HG03378 (cell line): ENCODE data around the gene ARNT2.
"Not testable (repeated sequence)": the region's sequence is repeated elsewhere in the genome, so short reads cannot be mapped to it uniquely, and the experiment has no call there.

Experiments
- ATAC-seq: cut with Tn5 transposase; IDR thresholded peaks from one replicate; pipeline ENCODE4 v1.9.1; 2021; ENCODE audit warnings: mild to moderate bottlenecking, moderate library complexity; ENCODE audit not compliant: unreplicated experiment

The ARNT2 gene

DNA sequence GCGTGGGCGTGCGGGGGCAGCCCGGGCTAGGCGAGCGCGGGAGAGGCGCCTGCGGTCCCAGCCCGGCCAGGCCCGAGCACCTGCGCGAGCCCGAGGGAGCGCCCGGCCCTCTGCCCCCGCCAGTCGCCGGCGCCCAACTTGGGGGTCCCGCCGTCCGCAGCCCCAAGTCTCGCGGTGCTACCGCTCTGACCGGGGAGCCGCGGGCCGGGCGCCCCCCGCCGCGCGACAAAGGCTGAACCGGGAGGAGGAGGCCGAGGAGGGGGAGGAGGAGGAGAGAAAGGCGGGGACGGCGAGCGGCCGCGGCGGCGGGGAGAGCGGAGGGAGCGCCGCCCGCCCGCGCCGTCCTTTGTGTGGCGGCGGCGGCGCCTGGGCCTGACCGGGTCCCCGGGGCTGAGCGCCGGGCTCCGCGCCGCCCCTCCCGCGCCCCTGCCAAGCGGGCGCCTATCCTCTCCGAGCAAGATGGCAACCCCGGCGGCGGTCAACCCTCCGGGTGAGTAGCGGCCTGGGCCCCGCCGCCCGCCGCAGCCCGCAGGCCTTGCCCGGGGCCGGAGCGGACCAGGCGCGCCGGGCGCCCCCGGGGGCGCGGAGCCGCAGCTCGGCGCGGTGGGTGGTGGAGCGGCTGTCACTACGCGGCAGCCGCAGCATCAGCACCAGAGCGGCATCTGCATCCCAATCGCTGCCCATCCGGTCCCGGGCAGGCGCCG lies at the start of gene ARNT2:
Gene ARNT2, plus strand, starts transcription at position 326 of the 704 bp plus-strand sequence. Its CDS starts 134 bp downstream, at position 460.
- no peak for ATAC-seq

DNA sequence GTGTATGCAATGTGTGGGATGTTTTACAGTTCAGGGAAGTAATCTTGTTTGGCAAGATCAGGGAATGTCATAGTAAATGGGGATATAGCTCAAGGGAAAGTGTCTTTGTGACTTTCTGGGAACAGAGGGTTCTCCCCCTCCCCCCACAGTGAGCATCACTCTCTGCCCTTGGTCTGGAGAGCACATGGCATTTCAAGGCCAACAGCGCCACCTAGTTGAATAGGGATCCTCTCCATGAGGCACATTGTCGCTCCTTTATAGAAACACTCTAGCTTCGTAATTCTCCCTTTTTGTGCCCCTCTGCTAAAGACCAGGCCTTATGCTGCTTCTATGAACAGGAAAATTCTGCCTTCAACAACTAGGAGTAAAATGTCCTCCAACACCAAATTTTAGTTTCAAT lies 37.1 kb upstream of the ARNT2 start:
- ATAC-seq = no peak

DNA sequence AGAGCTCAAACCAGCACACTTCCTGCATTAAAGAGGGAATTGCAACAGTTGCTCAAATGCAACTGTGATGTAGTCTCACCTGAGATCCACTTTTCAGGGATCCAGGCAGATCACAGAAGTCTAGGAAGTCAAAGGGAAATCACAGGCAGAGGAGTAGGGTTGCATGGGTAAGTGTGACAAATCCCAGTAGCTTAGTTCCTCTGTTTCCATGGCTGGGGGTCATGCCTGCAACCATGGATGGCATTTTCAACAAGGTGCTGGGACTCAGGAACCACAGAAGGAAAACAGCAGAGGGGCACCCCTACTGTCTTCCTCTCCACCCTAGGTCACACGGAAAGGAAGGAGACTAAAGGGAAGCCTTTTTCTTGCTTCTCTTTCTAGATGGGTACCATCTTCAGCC lies 36.5 kb upstream of the ARNT2 start:
- ATAC-seq = no peak

DNA sequence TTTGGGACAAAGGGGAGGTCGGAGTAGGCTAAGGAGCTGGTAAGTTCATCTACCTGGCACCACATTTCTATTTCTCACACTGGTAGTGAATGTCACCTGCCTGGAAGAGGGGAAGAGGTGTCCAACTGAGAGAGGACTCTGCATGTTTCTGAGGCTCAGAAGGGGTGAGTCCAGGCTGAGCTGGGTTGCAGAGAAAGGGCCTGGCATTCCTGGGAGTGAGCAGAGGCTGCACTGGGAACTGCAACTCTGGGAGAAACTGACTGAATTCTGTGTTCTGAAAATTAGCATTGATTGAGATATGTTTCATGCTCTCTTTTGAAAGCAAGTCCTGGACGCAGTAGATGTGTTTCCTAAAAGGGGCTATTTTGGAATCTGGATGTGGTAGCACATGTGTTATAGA lies 32.3 kb upstream of the ARNT2 start:
- no peak for ATAC-seq

DNA sequence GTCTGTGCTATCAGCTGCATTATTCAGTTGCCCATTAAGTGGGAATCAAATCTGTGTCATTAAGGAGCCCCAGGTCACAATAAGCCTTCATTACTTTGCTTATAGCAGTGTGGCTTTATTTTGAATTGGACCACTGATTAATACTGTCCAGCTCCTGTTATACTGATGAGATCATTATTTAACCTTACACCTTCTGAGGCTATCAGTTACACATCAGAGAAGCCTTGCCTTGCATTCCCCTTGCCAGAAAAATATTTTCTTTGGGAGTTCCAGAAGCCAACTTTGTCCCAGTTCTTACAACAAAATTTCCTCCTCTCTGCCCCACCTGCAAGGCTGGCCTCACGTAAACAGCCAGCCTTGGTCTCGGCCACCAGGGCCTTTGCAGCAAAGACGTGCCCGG lies 29.7 kb upstream of the ARNT2 start:
- ATAC-seq = no peak

DNA sequence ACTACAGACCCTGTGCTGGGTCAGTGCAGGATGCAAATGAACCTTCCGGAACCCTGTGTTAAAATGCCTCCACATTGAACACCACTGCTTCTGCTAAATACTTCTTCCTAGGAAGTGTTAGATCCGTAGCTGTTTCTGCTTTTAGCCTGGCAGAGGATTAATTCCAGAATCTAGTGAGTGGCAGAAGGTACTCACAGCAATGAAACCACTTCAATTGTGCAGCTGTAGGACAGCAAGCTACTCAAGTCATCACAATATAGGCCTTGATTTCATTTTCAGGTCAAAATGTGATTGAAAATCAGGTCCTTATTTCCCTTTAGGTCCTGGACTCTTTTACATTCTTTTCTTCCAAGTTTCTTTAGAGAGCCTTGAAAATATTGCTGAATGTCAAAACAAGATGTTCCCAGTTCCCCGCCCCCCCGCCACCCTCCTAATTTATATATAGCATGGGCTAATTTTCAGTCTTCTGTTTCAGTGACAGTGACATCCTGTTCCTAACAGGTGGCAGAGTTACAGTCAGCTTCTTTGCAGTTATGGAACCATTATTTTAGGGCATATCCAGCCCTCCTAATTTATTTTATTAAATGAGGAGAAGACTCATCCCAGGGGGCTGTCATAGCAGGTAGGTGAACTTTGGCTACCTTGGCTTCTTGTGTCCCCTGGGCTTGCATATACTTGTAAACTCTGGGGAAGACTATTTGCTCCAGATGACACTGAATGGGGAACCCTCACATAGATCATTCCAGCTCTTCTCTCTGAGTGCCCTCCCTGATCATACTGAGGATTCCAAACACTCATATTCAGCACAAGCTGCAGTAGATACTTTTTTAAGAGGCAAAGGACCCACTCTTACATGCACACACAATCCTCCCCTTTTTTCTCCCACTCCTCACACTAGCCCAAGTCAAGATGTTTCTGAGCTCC lies 28.0 kb upstream of the ARNT2 start:
- ATAC-seq = no peak

DNA sequence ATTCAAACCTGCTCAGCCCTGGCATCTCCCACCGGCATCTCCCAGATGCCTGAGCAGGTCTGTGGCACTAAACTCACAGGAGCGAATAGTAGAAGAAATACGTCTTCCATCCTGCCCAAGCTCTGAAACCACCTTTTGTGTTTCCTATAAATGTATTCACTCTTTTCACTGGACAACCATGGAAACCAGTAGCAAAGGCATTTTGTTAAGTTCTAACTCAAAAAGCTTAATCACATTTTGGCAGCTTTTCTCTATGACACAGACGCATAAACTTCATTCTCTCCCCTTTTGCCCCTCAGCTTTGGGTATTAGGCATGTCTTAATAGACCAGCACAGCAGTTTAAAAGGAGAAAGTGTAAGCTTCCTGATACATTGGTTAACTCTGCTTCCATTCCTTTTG lies 24.5 kb upstream of the ARNT2 start:
- ATAC-seq = no peak

DNA sequence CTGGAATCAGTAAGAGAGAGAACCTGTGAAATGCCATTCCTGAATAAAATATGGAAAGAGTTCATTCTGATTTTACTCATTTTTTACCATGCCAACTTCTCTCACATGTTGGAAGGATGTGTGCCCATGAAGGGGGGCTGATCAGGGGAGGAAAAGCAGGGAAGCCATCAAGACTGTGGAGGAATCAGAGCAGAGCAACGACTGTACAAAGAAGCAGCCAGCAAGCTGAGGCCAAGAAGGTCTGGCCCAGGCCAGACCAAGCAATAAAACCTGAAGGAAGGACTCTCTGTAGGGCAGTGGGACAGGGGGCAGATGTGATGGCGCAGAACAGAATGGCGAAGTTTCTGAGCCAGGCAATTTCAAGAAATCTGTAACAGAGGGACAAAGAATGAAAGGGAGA lies 24.0 kb upstream of the ARNT2 start:
- ATAC-seq = no peak

DNA sequence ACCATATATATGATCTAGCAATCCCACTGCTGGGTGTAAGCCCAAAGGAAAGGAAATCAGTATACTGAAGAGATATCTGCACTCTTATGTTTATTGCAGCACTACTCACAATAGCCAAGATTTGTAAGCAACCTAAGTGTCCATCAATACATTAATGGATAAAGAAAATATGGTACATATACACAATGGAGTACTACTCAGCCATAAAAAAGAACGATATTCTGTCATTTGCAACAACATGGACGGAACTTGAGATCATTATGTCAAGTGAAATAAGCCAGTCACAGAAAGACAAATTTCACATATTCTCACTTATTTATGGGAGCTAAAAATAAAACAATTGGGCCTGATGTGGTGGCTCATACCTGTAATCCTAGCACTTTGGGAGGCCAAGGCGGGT lies 21.9 kb upstream of the ARNT2 start:
- no peak for ATAC-seq

DNA sequence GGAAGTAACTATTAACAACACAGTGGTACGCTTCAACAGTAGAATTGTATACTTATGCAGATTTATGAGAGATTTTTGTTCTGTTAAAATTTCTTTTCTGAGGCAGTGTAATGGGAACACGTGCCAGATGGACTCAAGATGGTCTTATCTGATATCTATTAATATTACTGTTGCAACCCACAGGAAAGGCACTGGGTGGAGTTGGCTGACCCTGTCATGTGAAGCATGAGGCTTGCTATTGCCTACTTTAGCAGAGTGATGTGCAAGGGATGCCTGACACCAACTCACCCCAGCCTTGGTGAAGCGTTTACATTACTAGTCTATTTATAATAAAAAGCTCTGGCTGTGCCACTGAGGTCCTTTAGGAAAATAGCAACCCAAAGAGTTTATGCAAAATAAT lies 19.8 kb upstream of the ARNT2 start:
- ATAC-seq = no peak

DNA sequence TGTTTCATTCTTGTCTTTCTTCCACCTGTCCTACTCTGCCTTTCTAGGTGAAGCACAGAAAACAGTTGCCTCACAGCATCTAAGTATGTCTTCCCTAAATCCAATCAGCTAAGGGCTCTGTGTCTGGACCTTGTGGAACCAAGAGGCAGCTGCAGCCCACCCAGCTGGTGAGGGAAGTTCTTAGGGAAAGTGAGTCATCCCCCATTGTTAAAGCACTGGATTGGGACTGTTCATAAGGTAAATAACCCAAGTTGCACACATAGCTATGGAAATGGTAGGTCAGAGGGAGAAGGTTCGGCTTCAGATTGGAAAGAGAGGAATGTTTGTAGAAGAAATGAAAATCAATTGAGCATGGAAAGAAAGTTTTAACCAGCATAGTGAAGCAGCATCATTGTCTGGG lies 18.0 kb upstream of the ARNT2 start:
- no peak for ATAC-seq

DNA sequence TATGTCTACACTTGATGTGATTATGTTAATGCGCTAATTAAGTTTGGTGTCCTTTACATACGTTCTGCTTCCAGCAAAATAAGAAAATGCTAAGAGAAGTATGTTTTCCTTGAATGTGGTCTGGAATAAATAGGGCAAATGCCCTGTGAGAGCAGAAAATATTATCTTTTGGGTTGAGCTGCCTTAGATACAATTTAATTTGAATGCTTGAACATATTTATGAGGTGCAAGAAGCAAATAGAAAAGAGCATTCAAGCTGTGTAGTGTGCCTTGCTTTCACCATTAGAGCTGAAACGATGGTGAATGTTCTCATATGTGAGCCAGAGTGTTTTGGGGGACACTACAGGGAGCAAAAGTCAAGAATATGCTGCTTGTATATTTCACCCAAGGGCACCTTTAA lies 15.9 kb upstream of the ARNT2 start:
- ATAC-seq = no peak

DNA sequence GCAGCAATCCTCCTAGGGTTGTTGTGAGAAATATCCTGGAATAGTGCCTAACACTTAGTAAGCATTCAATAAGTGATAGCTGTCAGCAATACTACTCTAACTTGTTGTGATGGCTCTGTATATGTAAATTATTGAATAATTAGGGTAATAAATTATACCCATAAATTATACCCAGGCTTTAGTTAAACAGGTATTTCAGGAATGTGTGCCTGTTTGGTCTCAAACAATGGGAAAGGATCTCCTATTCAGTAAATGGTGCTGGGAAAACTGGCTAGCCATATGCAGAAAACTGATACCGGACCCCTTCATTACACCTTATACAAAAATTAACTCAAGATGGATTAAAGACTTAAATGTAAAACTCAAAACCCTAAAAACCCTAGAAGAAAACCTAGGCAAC lies 14.8 kb upstream of the ARNT2 start:
- no peak for ATAC-seq

DNA sequence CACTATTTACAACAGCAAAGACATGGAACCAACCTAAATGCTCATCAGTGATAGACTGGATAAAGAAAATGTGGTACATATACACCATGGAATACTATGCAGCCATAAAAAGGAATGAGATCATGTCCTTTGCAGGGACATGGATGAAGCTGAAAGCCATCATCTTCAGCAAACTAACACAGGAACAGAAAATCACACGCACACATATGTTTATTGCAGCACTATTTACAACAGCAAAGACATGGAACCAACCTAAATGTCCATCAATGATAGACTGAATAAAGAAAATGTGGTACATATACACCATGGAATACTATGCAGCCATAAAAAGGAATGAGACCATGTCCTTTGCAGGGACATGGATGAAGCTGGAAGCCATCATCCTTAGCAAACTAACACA lies 13.2 kb upstream of the ARNT2 start:
- not testable (repeated sequence) for ATAC-seq

DNA sequence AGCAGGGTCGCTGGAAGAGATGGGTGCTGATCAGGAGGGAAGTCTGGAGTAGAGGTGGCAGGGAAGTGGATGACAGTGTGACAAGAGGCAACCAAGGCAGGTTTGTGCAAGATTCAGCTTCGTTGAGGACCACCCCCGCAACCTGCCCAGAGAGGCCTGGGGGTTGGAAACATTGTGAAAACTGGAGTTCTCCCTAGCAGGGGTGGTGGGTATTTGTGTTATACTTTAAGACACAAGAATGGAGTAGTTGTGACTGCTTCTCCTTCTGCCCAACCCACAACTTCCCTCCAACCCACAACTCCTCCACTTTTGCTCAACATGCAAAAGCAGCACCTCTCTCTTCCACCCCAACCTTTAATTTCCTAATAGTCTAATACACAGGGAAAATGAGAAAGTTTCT lies 8.6 kb upstream of the ARNT2 start:
- ATAC-seq = no peak

DNA sequence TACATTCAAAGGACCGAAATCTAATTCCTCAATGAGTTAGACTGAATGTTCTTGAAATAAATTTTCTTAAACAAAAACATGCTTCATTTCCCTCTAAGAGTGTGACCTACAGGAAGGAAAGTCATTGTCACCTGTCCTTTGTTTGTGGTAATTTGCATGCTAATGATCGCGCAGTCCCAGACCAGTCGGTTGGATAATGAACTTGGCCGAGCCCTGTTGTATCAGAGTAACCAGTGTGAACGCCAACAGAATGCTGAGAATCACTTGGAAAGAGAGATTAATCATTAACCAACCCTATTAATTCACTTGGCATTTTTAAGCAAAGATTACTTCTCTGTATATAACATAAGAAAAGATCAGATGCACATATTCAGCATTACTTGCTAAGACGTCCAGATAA lies 8.1 kb upstream of the ARNT2 start:
- no peak for ATAC-seq

DNA sequence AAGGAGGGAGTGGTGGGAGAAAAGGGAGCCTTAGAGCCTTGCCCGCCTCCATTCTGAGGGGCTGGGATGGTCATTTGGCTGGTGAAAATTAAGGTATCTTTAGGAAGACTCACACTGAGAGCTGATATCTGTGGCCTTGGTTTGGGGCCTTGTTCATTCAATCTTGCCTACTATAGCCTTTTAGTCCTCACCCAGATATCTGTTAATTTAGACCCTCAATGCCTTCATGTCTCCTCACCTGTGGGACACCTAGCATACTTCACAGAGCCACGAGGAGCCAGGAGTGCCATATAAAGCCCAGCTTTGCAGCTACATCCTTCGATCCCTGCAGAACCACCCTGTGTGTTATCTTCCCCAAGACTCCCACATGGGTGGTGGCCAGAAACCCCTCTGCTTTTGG lies 4.7 kb upstream of the ARNT2 start:
- no peak for ATAC-seq

DNA sequence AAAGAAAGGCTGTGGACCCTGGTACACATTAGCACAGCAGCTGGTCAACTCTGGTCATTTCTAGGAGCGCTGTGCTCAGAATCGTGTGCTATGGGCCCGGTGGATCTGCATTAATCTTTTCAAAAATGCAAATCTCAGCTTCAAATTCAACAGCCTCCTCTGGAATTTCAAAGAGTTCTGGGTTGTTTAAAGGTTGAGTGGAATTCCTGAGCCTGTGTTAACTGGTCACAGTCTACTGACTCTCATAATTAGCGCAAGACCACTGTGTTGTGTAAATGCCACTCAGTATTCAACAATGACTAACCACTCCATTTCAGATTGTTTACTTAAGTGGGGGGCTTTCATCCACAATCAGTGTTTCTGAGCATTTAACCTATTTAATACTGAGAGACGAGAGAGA lies 2.7 kb upstream of the ARNT2 start:
- no peak for ATAC-seq

DNA sequence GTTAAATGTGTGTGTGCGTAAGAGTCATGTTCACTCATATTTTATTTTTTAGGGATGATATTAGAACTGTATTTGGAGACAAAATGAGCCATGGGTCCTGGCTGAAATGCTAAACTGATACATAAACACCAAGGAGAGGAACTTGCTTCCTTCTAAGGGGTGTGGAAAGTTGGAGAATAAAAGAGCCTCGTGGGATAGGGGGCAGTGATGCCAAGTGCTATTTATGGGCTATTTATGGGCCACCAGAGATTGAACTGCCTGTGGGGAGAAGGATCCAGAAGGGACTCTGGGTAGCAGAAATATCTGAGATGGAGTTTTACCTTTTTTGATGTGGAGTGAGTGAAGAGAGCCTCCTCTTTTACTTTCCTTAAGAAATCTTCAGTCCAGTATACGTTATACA lies 1.8 kb upstream of the ARNT2 start:
- ATAC-seq = no peak

DNA sequence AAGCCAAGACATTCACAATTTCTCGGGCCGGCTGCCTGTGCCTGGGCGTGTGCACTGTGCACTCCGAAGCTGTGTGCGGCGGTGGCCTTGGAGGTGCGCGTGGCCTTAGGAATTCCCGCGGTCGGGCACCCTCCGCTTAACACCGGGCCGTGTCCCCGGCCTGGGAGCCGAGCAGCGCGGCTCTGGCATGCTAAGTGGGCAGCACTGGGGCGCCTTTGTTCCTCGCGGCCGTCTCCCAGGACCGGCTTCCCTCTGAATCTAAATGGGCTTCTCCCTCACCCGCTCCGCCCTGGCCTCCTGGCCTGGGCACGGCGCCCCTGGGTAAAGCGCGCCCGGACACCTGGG lies 498 bp upstream of the ARNT2 start:
- no peak for ATAC-seq

DNA sequence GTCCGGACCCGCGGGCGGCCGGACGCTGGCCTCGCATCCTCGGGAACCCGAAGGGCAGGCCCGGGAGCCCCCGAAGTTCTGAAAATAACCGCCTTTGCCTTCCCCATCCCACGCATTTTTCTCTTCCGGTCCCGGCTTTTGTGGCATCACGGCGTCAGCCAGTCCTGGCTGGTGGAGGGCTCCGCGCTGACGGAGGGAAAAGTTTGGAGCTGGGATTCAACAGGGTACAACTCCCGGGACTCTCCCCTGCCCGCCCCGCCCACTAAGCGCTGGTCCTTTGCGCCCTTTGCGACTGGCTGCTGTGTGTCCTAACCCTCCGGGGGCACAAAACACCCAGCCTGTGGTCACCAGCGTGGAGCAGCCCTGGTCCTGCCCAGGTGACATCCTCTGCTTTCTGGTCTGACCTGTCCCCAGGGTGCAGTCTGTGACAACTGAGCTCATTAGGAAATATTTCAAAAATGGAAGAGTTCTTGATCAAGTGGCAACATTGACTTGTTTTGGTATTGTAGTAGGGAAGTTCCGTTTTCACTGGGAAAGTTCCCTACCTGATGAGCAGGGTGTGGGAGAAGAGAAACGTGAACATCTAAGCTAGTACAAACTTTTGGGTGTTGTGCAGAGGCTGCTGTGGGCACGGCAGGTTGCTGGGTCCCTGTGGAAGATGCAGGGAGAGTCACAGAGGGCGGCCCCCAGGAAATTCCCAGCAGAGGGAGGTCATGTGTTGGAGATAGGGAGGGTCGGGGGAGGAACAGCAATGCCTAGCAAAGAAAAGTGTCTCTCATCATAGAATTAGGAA lies 775 bp downstream of the ARNT2 start:
- ATAC-seq = no peak

DNA sequence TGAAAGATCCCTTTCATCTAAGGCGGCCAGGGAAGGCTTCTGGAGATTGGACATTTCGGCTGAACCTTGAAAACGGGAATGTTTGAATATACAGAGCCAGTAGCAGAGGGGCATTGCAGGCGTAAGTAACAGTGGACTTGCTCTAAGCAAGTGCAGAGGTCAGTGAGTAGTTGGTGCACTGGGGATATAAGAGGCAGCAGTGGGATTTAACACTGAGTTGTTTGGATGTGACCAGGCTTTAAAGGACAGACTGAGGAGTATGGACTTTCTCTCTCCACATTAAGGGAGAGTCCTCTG lies 1.3 kb downstream of the ARNT2 start:
- no peak for ATAC-seq
